Measurements from ENCODE around the gene ESR2. TPM values are rescaled to one million over a fixed set of nuclear protein-coding genes. Genes with fewer than 3 reads are reported as not detected.
"Not testable (repeated sequence)": the region's sequence is repeated elsewhere in the genome, so short reads cannot be mapped to it uniquely, and the experiment has no call there.

ESR2 gene
- total and polyA plus RNA-seq, 2 donors, result 1.6 to 1.7 TPM

- Histone ChIP-seq H3K4me3 (ENCODE audit: low read depth, low read length) (no peak overlapping the region), H3K36me3 (ENCODE audit: insufficient read depth) (peaks cover 2% of the 10 kb centered on the region), H3K27ac (ENCODE audit: low read depth) (no peak overlapping the region), H3K4me1 (ENCODE audit: insufficient read depth) (no peaks in the 10 kb centered on the region)
- DNase-seq (ENCODE audit: extremely low spot score), result no peak
- 84% methylated on average over 10 of the region's 10 CpGs for WGBS
Observed at GRCh38 chr14:64053694-64054669, 240.2 kb downstream of the ESR2 start.

GRCh38 chr14:64049616-64050381, 244.4 kb downstream of the ESR2 start:
- WGBS, result 94% methylated on average over 2 of the region's 2 CpGs
- no peak overlapping the region for H3K4me3 ChIP-seq (ENCODE audit: low read depth, low read length)
- no peaks in the 10 kb centered on the region for H3K36me3 ChIP-seq (ENCODE audit: insufficient read depth)
- H3K4me1 ChIP-seq (ENCODE audit: insufficient read depth), result no peaks in the 10 kb centered on the region
- H3K27ac ChIP-seq (ENCODE audit: low read depth), result no peak overlapping the region
- DNase-seq (ENCODE audit: extremely low spot score), result no peak

- 82% methylated on average over 2 of the region's 2 CpGs for WGBS
- Histone ChIP-seq H3K27ac (ENCODE audit: low read depth) (no peak overlapping the region), H3K36me3 (ENCODE audit: insufficient read depth) (no peaks in the 10 kb centered on the region), H3K4me3 (ENCODE audit: low read depth, low read length) (no peak overlapping the region), H3K4me1 (ENCODE audit: insufficient read depth) (no peaks in the 10 kb centered on the region)
- DNase-seq (ENCODE audit: extremely low spot score), result no peak
Observed at GRCh38 chr14:64045091-64045490, 249.1 kb downstream of the ESR2 start.

- not testable (repeated sequence) for H3K4me1 ChIP-seq (ENCODE audit: insufficient read depth); H3K4me3 ChIP-seq (ENCODE audit: low read depth, low read length); H3K36me3 ChIP-seq (ENCODE audit: insufficient read depth); H3K27ac ChIP-seq (ENCODE audit: low read depth); DNase-seq (ENCODE audit: extremely low spot score)
- whole genome bisulfite sequencing, result 99% methylated on average over 6 of the region's 6 CpGs
Observed at GRCh38 chr14:64043296-64043695, 250.9 kb downstream of the ESR2 start.

- no peak overlapping the region for H3K27ac ChIP-seq (ENCODE audit: low read depth)
- H3K4me1 ChIP-seq (ENCODE audit: insufficient read depth), result no peaks in the 10 kb centered on the region
- 95% methylated on average over 2 of the region's 2 CpGs for WGBS
- H3K4me3 ChIP-seq (ENCODE audit: low read depth, low read length), result no peak overlapping the region
- no peaks in the 10 kb centered on the region for H3K36me3 ChIP-seq (ENCODE audit: insufficient read depth)
- no peak for DNase-seq (ENCODE audit: extremely low spot score)
Observed at GRCh38 chr14:64040044-64040443, 254.1 kb downstream of the ESR2 start.

GRCh38 chr14:64038841-64039542, 255.2 kb downstream of the ESR2 start:
- Histone ChIP-seq H3K4me1 (ENCODE audit: insufficient read depth) (no peaks in the 10 kb centered on the region), H3K36me3 (ENCODE audit: insufficient read depth) (no peaks in the 10 kb centered on the region), H3K27ac (ENCODE audit: low read depth) (no peak overlapping the region), H3K4me3 (ENCODE audit: low read depth, low read length) (no peak overlapping the region)
- no peak for DNase-seq (ENCODE audit: extremely low spot score)
- 95% methylated on average over 4 of the region's 5 CpGs for WGBS

GRCh38 chr14:64037869-64038745, 256.1 kb downstream of the ESR2 start:
- not testable (repeated sequence) for DNase-seq (ENCODE audit: extremely low spot score); H3K27ac ChIP-seq (ENCODE audit: low read depth)
- WGBS, result 98% methylated on average over 63 of the region's 66 CpGs

GRCh38 chr14:64035143-64035542, 259.0 kb downstream of the ESR2 start:
- Histone ChIP-seq H3K4me3 (ENCODE audit: low read depth, low read length) (no peak overlapping the region), H3K36me3 (ENCODE audit: insufficient read depth) (no peaks in the 10 kb centered on the region)
- 51% methylated on average over 1 of the region's 1 CpG for WGBS

More at GRCh38 chr14:64037869-64038745, 256.1 kb downstream of the ESR2 start:
- H3K4me3 ChIP-seq (ENCODE audit: low read depth, low read length); H3K36me3 ChIP-seq (ENCODE audit: insufficient read depth); H3K4me1 ChIP-seq (ENCODE audit: insufficient read depth): not testable (repeated sequence)

More at GRCh38 chr14:64035143-64035542, 259.0 kb downstream of the ESR2 start:
- no peak overlapping the region for H3K27ac ChIP-seq (ENCODE audit: low read depth)
- no peak for DNase-seq (ENCODE audit: extremely low spot score)
- H3K4me1 ChIP-seq (ENCODE audit: insufficient read depth), result no peaks in the 10 kb centered on the region

Small RNAs within 50 kb of the gene (small RNA-seq; reads per million reads assigned to genes)
- not detected for gene MIR548H1

Other genes starting within 250 kb of the ESR2 start
- 29.4 TPM for gene MTHFD1, start 94.0 kb upstream of the ESR2 start, total RNA-seq
- gene MTHFD1, start 94.0 kb upstream of the ESR2 start, polyA plus RNA-seq, result 28.4 TPM
- gene AKAP5, start 171.1 kb upstream of the ESR2 start, total RNA-seq, result 5.6 TPM
- 0.35 TPM for gene AKAP5, start 171.1 kb upstream of the ESR2 start, polyA plus RNA-seq
- gene ZBTB25, start 209.5 kb upstream of the ESR2 start, total RNA-seq, result 14.5 TPM
- 5.9 TPM for gene ZBTB25, start 209.5 kb upstream of the ESR2 start, polyA plus RNA-seq
- 96.6 TPM for gene ZBTB1, start 210.4 kb upstream of the ESR2 start, total RNA-seq
- gene ZBTB1, start 210.4 kb upstream of the ESR2 start, polyA plus RNA-seq, result 24.1 TPM
- gene HSPA2, start 246.4 kb upstream of the ESR2 start, total RNA-seq, result 50.8 TPM
- gene HSPA2, start 246.4 kb upstream of the ESR2 start, polyA plus RNA-seq, result 124 TPM

Data from urinary bladder (tissue), 4 donors.